Endothelial cell of umbilical vein (primary cell): ENCODE measurements around the gene SYNGR4. TPM values are rescaled to one million over a fixed set of nuclear protein-coding genes. Genes with fewer than 3 reads are reported as not detected.

Experiments
- BruUV-seq: library from RNA; stranded (reverse); fragments of 400-500 nt; replicated peaks from 2 replicates; lab custom pipeline; 2021; lab: Mats Ljungman, UMichigan
- CTCF ChIA-PET: fragments of 300-600, 350-600 bp; sonication (Branson Sonifier 250); formaldehyde crosslinking; loops from one replicate; lab custom pipeline; 2021; ENCODE audit warnings: antibody characterized with exemption, inconsistent platforms; lab: Charles Lee
- POLR2A ChIA-PET: fragments of 300-600, 350-600 bp; sonication (Branson Sonifier 250); formaldehyde crosslinking; loops from one replicate; lab custom pipeline; 2021; ENCODE audit warnings: antibody characterized with exemption, inconsistent platforms; lab: Charles Lee
- DNase-seq: peaks from one replicate; pipeline ENCODE4 v3.0.0-alpha.2; 2011; ENCODE audit warnings: low read depth, low spot score
- FAIRE-seq: peaks from 2 replicates; lab custom pipeline; 2011; peaks lifted over from hg19 to GRCh38; lab: Jason Lieb, UNC
- H2AFZ ChIP-seq: 2 replicates; pipeline ENCODE4 v1.6.0; 2012; ENCODE audit warnings: low read depth, low read length, control low read depth, inconsistent platforms
- H3K27ac ChIP-seq: 2 replicates; pipeline ENCODE4 v1.5.1; 2011; ENCODE audit warnings: low read depth, mild to moderate bottlenecking, control low read depth, low read length, moderate library complexity; ENCODE audit not compliant: insufficient read depth
- H3K27me3 ChIP-seq, 2 experiments: 2 replicates each; pipeline versions ENCODE4 v1.6.0 to v1.6.1; 2011; ENCODE audit warnings: low read length in 2 of 2, mixed read lengths in 1 of 2; ENCODE audit not compliant: control insufficient read depth in 2 of 2, insufficient read depth in 2 of 2
- H3K36me3 ChIP-seq, 2 experiments: 2 replicates in 1 of 2; 3 replicates in 1 of 2; pipeline ENCODE4 v1.5.1; 2011; ENCODE audit warnings: low read length in 2 of 2, mild to moderate bottlenecking in 1 of 2, moderate library complexity in 1 of 2; ENCODE audit not compliant: control insufficient read depth in 2 of 2, insufficient read depth in 2 of 2; ENCODE audit errors: extremely low read depth in 1 of 2
- H3K4me1 ChIP-seq: 3 replicates; pipeline ENCODE4 v1.5.1; 2011; ENCODE audit warnings: mild to moderate bottlenecking, low read length; ENCODE audit not compliant: control insufficient read depth, insufficient read depth; ENCODE audit errors: extremely low read depth
- H3K4me2 ChIP-seq: 2 replicates; pipeline ENCODE4 v1.6.1; 2011; ENCODE audit warnings: low read length, control low read depth, mixed read lengths; ENCODE audit not compliant: insufficient read depth
- H3K4me3 ChIP-seq, 3 experiments: fragments of 200-600 bp in 1 of 3; sonication (generic), shearing (Covaris generic) in 1 of 3; replicated peaks in 1 of 3; 2 replicates each; pipeline ENCODE4 v1.5.1; 2011 to 2016; ENCODE audit warnings: control low read depth in 3 of 3, low read length in 3 of 3, mild to moderate bottlenecking in 2 of 3, inconsistent platforms in 1 of 3, low read depth in 1 of 3, moderate library complexity in 1 of 3; ENCODE audit not compliant: insufficient read depth in 1 of 3
- H3K79me2 ChIP-seq: 2 replicates; pipeline ENCODE4 v1.6.0; 2012; ENCODE audit warnings: low read length, inconsistent platforms; ENCODE audit not compliant: control insufficient read depth, insufficient read depth
- H3K9ac ChIP-seq: replicated peaks from 2 replicates; pipeline ENCODE3; 2011; ENCODE audit warnings: low read length, control low read depth; ENCODE audit not compliant: insufficient read depth; ENCODE audit errors: extremely low read depth
- H3K9me1 ChIP-seq: replicated peaks from 3 replicates; pipeline ENCODE4 v1.6.0; 2011; ENCODE audit warnings: mild to moderate bottlenecking, low read length; ENCODE audit not compliant: control insufficient read depth, insufficient read depth; ENCODE audit errors: extremely low read depth
- H3K9me3 ChIP-seq: replicated peaks from 2 replicates; pipeline ENCODE4 v1.5.1; 2012; ENCODE audit warnings: low read length, inconsistent platforms; ENCODE audit not compliant: control insufficient read depth, insufficient read depth
- H4K20me1 ChIP-seq: replicated peaks from 2 replicates; pipeline ENCODE3; 2011; ENCODE audit warnings: mild to moderate bottlenecking, low read length; ENCODE audit not compliant: control insufficient read depth, insufficient read depth; ENCODE audit errors: extremely low read depth
- EZH2 ChIP-seq: IDR thresholded peaks from 2 replicates; pipeline ENCODE4 v1.6.1; 2012; ENCODE audit warnings: borderline replicate concordance, low read depth, mild to moderate bottlenecking, moderate library complexity, low read length, inconsistent platforms; ENCODE audit not compliant: severe bottlenecking
- FOS ChIP-seq: IDR thresholded peaks from 2 replicates; pipeline ENCODE4 v1.6.1; 2011; ENCODE audit warnings: mild to moderate bottlenecking, low read length, moderate library complexity, borderline replicate concordance; ENCODE audit not compliant: insufficient read depth
- GATA2 ChIP-seq: IDR thresholded peaks from 2 replicates; pipeline ENCODE4 v1.7.0; 2011; ENCODE audit warnings: low read depth, mild to moderate bottlenecking, moderate library complexity, mixed read lengths, low read length; ENCODE audit not compliant: insufficient read length, insufficient read depth
- JUN ChIP-seq: IDR thresholded peaks from 2 replicates; pipeline ENCODE4 v1.6.1; 2011; ENCODE audit warnings: borderline replicate concordance, low read depth; ENCODE audit not compliant: insufficient read length, insufficient read depth
- MYC ChIP-seq: IDR thresholded peaks from one replicate; pipeline ENCODE4 v1.6.1; 2011; ENCODE audit warnings: mild to moderate bottlenecking, low read depth, low read length
- POLR2A ChIP-seq: IDR thresholded peaks from 2 replicates; pipeline ENCODE4 v1.6.1; 2012; ENCODE audit warnings: low read depth, mild to moderate bottlenecking, control low read depth, low read length
- POLR2AphosphoS5 ChIP-seq: IDR thresholded peaks from 2 replicates; pipeline ENCODE4 v1.6.1; 2012; ENCODE audit warnings: low read depth, mild to moderate bottlenecking, control low read depth, low read length, moderate library complexity; ENCODE audit not compliant: insufficient read depth
- dilution Hi-C: fragments of 300-500 bp; cut with MboI; formaldehyde crosslinking; loops from one replicate; pipeline ENCODE4 v1.15.0; 2019; ENCODE audit warnings: low sequenced_read_pairs; ENCODE audit not compliant: extremely low pct_ligation_motif_present
- intact Hi-C: fragments of 100-400 bp; cut with micrococcal nuclease; formaldehyde crosslinking; loops from one replicate; pipeline ENCODE4 v1.10.0; 2022
- polyA plus RNA-seq, 4 experiments: library from polyadenylated mRNA; depleted of rRNA in 3 of 4; stranded (reverse) in 3 of 4; unstranded in 1 of 4; fragments of >200 nt; gene quantifications; 2 replicates each; pipeline versions ENCODE4 v1.2.1 to v1.2.3, GENCODE V29; 2011 to 2012; ENCODE audit warnings: missing spikeins in 1 of 4
- total RNA-seq: library from RNA; stranded (reverse); gene quantifications from 2 replicates; pipeline ENCODE4 v1.2.3, GENCODE V29; 2021
- TF ChIP-seq, protein P1 (sequence below): IDR thresholded peaks from 2 replicates; pipeline ENCODE4 v1.6.1; 2011; ENCODE audit not compliant: insufficient read depth, insufficient read length
- TF ChIP-seq, protein P2 (sequence below), 2 donors: IDR thresholded peaks; 1 replicate in 1 of 2; 2 replicates in 1 of 2; pipeline ENCODE4 v1.5.1; 2011; ENCODE audit warnings: low read length in 2 of 2, mild to moderate bottlenecking in 2 of 2, moderate library complexity in 2 of 2, control low read depth in 1 of 2, inconsistent platforms in 1 of 2, low read depth in 1 of 2; ENCODE audit not compliant: insufficient read depth in 1 of 2; ENCODE audit errors: extremely low read depth in 1 of 2

The SYNGR4 gene
- total and polyA plus RNA-seq, 2 donors (not counting 3 experiments of a cell fraction or from before 2014, with no cell fraction given): not detected

DNA sequence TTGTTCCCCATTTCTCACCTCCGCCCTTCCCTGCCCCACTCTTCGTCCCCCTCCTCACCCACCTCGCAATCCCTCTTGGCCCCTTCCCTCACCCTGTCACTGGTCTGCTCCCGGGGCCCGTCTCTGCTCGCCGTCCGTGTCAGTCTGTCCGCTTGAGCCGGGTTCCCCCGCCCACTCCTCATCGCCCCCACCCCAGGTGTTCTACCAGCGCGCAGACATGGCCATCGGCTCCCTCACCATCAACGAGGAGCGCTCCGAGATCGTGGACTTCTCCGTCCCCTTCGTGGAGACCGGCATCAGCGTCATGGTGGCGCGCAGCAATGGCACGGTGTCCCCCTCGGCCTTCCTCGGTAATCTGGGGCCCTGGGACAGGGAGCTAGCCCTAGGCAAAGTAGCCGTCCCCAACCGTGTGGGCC lies 51.6 kb downstream of the SYNGR4 start:
- Histone ChIP-seq H3K9ac (no peak overlapping the region), H3K79me2 (no peaks in the 10 kb centered on the region), H2AFZ (peak overlapping the region; percentile 96), H3K4me2 (no peak overlapping the region), H3K9me3 (no peaks in the 10 kb centered on the region), H3K4me1 (peaks cover 6% of the 10 kb centered on the region), H3K36me3 (no peaks in the 10 kb centered on the region), H3K27me3 (no peaks in the 10 kb centered on the region), H3K27ac (no peak overlapping the region), H3K4me3 (peak overlapping the region; percentile 15 to 37 (median 31)), H3K9me1 (no peaks in the 10 kb centered on the region), H4K20me1 (no peaks in the 10 kb centered on the region)
- POLR2A ChIA-PET: no interaction called here
- intact Hi-C loops: loop anchor here (1.0 to 2.0 kb wide), 2 partner anchors 17 to 29 kb away; partner anchors contain the start of gene GRWD1
- FAIRE-seq: no peak
- dilution Hi-C loops: no loop called here
- TF ChIP-seq JUN (no peak), FOS (no peak), EZH2 (no peak), POLR2AphosphoS5 (no peak), GATA2 (no peak), POLR2A (peak; percentile 29)
- BruUV-seq: no TSS peak
- no peak for DNase-seq
- CTCF ChIA-PET: interaction anchor here (2.7 kb wide), 1 partner anchor 25 kb away, joined by 8 read pairs; the partner anchor contains the start of gene KDELR1

DNA sequence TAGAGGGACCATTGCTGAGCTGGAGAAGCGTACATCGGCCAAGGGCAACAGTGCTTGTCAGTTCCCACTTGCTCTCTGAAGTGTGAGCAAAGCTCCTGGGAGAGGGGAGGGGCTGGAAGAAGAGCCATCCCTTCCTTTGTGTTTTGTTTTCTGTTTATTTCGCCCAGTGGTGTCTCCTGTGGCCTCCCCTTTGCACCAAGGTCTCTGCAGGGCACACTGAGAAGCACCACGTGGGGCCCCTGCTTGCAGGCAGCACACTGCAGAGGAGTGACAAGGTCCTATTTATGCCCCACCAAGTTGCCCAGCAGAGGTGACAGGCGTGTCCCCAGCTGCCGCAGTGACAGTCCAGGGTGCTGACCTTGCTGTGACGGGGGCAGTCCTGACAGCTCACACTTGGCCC lies 53.3 kb downstream of the SYNGR4 start:
- TF ChIP-seq MYC (no peak), POLR2A (no peak), GATA2 (no peak), JUN (no peak), EZH2 (no peak), FOS (no peak), POLR2AphosphoS5 (no peak)
- TF ChIP-seq, protein P1, sequence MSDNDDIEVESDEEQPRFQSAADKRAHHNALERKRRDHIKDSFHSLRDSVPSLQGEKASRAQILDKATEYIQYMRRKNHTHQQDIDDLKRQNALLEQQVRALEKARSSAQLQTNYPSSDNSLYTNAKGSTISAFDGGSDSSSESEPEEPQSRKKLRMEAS: no peak
- TF ChIP-seq, protein P2, sequence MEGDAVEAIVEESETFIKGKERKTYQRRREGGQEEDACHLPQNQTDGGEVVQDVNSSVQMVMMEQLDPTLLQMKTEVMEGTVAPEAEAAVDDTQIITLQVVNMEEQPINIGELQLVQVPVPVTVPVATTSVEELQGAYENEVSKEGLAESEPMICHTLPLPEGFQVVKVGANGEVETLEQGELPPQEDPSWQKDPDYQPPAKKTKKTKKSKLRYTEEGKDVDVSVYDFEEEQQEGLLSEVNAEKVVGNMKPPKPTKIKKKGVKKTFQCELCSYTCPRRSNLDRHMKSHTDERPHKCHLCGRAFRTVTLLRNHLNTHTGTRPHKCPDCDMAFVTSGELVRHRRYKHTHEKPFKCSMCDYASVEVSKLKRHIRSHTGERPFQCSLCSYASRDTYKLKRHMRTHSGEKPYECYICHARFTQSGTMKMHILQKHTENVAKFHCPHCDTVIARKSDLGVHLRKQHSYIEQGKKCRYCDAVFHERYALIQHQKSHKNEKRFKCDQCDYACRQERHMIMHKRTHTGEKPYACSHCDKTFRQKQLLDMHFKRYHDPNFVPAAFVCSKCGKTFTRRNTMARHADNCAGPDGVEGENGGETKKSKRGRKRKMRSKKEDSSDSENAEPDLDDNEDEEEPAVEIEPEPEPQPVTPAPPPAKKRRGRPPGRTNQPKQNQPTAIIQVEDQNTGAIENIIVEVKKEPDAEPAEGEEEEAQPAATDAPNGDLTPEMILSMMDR (IDR thresholded peaks at IDR 0.05; ENCODE audit: extremely low read depth in 1 of 2, insufficient read depth in 1 of 2, low read depth in 1 of 2, low read length in 2 of 2): no peak
- no peak for FAIRE-seq
- ChIA-PET POLR2A (no interaction called here), CTCF (interaction anchor here (1.0 to 2.7 kb wide), 3 partner anchors 13 to 28 kb away, joined by 3 to 8 read pairs (median 4); partner anchors contain the start of gene KDELR1)
- dilution Hi-C loops (no loop called here), intact Hi-C loops (no loop called here)
- DNase-seq: no peak
- Histone ChIP-seq H3K9me1 (no peaks in the 10 kb centered on the region), H3K9ac (no peak overlapping the region), H2AFZ (no peak overlapping the region), H3K4me1 (peaks cover 6% of the 10 kb centered on the region), H4K20me1 (no peaks in the 10 kb centered on the region), H3K4me2 (no peak overlapping the region), H3K36me3 (no peaks in the 10 kb centered on the region), H3K79me2 (no peaks in the 10 kb centered on the region), H3K27me3 (no peaks in the 10 kb centered on the region), H3K9me3 (no peaks in the 10 kb centered on the region), H3K27ac (no peak overlapping the region), H3K4me3 (no peak overlapping the region)
- no TSS peak for BruUV-seq
